HG03135 (cell line): ENCODE results near the gene CLDN15.
"Not testable (repeated sequence)": the region's sequence is repeated elsewhere in the genome, so short reads cannot be mapped to it uniquely, and the experiment has no call there.

ENCODE experiments used
- ATAC-seq: cut with Tn5 transposase; IDR thresholded peaks from one replicate; pipeline ENCODE4 v1.9.1; 2021; ENCODE audit warnings: mild to moderate bottlenecking, moderate library complexity; ENCODE audit not compliant: unreplicated experiment

Gene CLDN15

GRCh38 chr7:101237206-101238067 lies at the start of gene CLDN15:
CLDN15 (minus strand) TSS chr7:101237802; CDS start chr7:101237581, 221 bp downstream.
- no peak for ATAC-seq

- no peak for ATAC-seq
These were observed 49.4 kb upstream of the CLDN15 start for GRCh38 chr7:101287032-101287431.

GRCh38 chr7:101285880-101286279 lies 48.3 kb upstream of the CLDN15 start:
- not testable (repeated sequence) for ATAC-seq

- no peak for ATAC-seq
These were observed 47.6 kb upstream of the CLDN15 start for GRCh38 chr7:101285171-101285570.

GRCh38 chr7:101280912-101281311 lies 43.3 kb upstream of the CLDN15 start:
- not testable (repeated sequence) for ATAC-seq

- ATAC-seq = no peak
These were observed 41.1 kb upstream of the CLDN15 start for GRCh38 chr7:101278461-101279292.

GRCh38 chr7:101277155-101277554 lies 39.6 kb upstream of the CLDN15 start:
- no peak for ATAC-seq

GRCh38 chr7:101273206-101273605 lies 35.6 kb upstream of the CLDN15 start:
- ATAC-seq = no peak

- no peak for ATAC-seq
These were observed 33.4 kb upstream of the CLDN15 start for GRCh38 chr7:101271021-101271420.

- ATAC-seq = no peak
These were observed 32.1 kb upstream of the CLDN15 start for GRCh38 chr7:101269664-101270063.

GRCh38 chr7:101265622-101266516 lies 28.3 kb upstream of the CLDN15 start:
- ATAC-seq = no peak

GRCh38 chr7:101264102-101264706 lies 26.6 kb upstream of the CLDN15 start:
- not testable (repeated sequence) for ATAC-seq

- ATAC-seq = no peak
These were observed 20.7 kb upstream of the CLDN15 start for GRCh38 chr7:101258243-101258731.

- no peak for ATAC-seq
These were observed 18.2 kb upstream of the CLDN15 start for GRCh38 chr7:101255796-101256195.

GRCh38 chr7:101253199-101253598 lies 15.6 kb upstream of the CLDN15 start:
- ATAC-seq = not testable (repeated sequence)

- ATAC-seq = peak; percentile 98
These were observed 14.5 kb upstream of the CLDN15 start for GRCh38 chr7:101251871-101252659.

GRCh38 chr7:101250324-101250723 lies 12.7 kb upstream of the CLDN15 start:
- no peak for ATAC-seq

- no peak for ATAC-seq
These were observed 10.7 kb upstream of the CLDN15 start for GRCh38 chr7:101248276-101248675.

- ATAC-seq = no peak
These were observed 7.6 kb upstream of the CLDN15 start for GRCh38 chr7:101245147-101245668.
